GM15510 (cell line): ENCODE results near the gene SOX6.

Experiments used
- POLR2A ChIP-seq: IDR thresholded peaks from 3 replicates; pipeline ENCODE4 v1.6.1; 2011; ENCODE audit warnings: borderline replicate concordance; ENCODE audit not compliant: insufficient read length; ENCODE audit errors: extremely low read depth

Gene SOX6

DNA sequence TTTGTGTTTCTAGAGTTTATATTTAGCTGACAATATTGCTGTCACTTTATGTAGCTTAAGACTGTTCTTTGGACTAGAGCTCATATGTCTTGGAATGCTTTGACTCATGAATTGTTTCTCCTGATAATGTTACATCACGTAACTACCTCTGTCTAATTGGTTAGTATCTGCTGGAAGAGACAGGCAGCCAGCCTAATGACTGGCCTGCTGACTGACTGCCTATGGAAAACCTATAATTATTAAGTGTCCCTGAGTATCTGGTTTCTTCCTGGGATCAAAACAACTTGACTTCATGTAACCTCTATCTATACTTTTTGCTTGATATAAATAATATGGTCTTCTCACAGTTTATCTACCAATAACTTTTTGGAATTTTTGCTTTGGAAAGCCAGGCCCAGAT, 9.4 kb downstream of the SOX6 start:
- TF ChIP-seq POLR2A: no peak

DNA sequence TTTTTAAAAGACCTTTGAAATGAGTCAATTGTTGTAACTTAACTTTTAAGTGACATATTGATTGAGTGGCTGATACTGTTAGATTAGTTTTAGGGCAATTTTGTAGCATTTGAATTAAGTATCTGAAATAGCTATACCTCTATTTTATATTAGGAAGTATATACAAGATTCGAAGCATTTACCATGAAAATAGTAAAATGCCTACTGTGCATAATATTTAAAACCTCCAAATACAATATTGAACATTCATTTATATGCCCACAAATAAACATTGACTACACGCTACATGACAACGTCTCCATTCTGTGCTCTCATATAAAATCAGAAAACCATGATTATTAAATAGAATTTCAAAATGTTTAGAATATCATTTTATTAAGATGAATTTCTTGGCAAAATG, 14.5 kb downstream of the SOX6 start:
- no peak for TF ChIP-seq POLR2A

DNA sequence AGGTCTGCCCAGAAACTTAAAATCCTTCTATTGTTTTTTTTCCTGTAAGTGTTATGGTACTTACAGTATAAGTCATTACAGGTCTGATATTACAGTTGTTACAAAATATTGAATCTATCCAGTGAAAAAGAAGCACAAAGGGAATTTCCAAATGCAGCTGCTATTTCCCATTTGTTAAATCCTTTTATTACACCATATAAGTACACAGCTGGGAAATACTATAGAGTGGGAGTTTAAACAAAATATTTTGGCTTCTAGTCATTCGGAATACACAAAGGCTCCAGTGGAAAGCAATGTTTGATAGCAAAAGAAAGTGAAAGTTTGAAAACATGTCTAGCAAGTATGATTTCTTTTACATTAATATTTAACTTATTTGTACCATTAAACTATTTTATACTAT, 18.0 kb downstream of the SOX6 start:
- TF ChIP-seq POLR2A: no peak

DNA sequence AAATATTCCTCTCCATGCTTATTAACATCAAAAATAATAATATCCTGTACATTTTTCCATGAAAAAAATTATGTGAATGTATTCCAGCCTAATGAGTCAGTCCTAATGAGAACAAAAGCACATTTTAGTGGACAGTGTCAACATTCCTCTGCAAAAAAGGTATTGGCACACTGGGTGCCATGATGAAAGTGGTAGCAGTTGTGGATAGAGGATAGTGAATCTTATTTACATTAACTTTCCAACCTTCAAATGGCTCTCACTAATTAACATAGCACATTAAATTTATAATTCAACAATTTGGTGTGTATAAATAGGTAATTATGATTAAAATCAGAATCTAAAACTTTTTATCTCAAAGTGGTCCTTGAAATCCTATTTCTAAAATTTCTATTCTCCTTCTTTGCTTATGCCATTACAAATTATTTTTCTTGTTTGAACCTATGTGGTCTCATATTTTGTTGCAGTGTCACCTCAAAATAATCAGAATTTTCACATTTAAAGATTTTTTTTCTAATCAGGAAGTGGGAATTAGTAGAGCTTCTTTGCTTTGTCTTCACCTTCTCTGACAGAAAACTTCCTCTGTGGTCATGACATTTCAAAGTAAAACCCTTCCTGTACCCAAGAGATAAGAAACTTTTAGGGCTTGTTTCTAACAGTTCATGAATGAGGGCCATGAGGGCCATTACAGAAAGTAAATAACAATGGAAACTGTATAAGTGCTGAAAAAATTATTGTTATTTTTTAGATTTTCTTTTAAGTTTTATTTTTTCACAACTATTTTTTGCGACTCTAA, 18.7 kb downstream of the SOX6 start:
- TF ChIP-seq POLR2A: no peak

DNA sequence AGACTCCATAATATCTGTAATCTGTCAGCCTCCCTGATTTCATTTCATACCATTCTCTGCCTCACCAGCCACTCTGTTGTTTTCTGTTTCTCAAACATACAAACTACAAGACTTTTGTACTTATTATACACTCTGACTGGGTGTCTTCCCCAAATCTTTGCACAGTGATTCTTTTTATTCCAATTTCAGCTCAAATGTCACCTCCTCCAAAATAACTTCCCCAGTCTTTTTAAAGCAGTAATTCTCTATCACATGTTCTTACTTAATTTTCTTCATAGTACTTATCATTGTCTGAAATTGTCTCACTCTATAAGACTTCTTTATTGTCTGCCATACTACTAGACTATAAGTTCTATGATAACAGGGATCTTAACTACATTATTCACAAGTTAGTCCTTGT, 19.6 kb downstream of the SOX6 start:
- TF ChIP-seq POLR2A: no peak

DNA sequence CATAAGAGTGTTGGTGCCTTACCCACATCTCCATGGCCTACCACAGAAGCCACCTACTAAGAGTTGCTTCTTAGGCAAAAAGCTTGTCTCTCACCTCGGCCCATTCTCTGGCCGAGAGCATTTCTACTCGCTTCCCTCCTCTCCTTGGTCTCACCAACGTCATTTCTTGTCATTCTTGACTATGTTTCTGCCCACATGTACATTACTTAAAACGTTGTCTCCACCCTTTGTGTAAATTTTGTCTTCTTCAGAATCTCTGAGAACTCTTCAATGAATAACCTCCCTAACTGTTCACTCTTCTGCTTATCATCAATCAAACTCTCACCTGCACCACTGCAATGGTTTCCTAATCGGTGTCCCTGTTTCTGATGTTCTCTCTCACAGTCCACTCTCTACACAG, 20.1 kb downstream of the SOX6 start:
- no peak for TF ChIP-seq POLR2A

DNA sequence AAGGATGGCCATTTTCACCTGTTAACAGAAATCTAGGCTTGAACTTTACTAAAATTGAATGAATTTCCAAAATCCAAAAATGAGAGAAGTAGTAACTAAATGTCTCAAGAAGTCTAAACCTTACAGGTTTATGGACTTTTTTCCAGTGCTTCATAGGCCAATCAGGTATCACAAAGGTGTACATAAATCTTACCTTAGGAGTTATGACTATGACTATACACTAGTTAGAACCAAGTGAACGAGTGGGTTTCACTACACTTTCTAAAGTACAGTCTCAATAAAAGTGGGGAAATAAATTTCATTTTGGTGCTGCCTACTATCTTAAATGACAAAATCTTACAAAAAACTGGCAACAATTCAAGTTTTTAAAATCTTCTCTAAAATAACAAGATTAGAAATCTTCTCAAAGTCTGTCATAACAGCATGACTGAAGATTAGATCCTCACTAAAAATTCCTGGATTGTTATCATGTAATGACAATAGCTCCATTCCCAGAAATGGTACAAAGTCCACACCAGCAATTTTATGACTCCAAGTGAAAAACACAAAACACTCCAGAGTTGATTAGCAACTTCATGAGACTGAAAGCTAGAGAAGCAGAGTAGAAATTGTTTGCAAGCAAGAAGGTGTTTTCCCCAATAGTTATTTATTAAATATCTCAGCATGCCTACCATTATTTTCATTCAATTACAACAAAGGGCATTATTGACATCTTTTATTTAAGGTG, 20.9 kb downstream of the SOX6 start:
- TF ChIP-seq POLR2A: no peak

DNA sequence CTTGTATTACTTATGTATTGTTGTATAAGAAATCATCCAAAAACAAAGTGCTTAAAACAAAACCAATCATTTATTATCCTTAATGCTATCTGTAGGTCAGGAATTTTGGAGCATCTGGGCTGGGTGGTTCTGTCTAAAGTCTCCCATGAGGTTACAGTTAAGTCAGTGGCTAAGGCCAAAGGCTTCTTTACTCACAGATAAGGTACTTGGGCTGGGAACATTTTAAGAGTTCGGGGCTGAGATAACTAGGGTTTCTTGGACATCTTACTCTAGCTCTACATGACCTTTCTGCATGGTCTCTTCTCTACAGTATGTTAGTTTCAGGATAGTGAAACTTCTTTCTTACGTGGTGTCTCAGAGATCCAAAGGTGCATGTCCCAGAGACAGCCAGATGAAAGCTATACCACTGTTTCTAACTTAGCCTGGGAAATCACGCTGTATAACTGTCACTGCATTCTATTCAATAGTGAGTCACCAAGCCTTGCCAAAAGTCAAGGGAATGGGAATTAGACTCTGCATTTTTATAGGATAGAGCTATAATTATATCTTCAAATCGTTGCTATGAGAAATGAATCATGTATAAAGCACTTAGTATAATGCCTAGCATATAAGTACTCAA, 29.6 kb downstream of the SOX6 start:
- no peak for TF ChIP-seq POLR2A

DNA sequence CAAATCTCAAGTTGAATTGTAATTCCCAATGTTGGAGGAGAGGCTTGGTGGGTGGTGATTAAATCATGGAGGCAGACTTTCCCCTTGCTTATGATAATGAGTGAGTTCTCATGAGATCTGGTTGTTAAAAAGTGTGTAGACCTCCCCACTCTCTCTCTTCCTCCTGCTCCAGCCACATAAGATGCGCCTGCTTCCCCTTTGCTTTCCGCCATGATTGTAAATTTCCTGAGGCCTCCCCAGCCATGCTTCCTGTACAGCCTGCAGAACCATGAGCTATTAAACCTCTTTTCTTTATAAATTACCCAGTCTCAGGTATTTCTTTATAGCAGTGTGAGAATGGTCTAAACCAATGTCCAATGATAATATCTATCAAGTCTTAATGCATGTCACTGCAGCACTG, 34.2 kb downstream of the SOX6 start:
- no peak for TF ChIP-seq POLR2A

DNA sequence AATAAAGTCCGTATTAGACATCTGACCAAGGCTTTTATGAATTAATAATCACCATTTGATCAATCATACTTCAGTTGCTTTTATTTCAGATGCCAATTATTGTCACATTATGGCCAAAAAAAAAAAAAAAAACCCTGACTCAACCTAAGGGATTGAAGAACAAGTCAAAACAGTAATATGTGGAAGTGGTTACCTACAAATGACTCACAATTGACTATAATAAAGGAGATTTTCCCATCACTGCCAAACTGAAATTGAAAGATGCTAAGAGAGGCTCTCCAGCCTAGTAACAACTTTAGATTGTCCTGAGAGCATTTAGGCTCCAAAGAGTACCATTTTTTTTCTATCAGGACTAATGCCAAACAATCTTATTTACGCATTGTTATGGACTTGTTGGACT, 35.2 kb downstream of the SOX6 start:
- no peak for TF ChIP-seq POLR2A

DNA sequence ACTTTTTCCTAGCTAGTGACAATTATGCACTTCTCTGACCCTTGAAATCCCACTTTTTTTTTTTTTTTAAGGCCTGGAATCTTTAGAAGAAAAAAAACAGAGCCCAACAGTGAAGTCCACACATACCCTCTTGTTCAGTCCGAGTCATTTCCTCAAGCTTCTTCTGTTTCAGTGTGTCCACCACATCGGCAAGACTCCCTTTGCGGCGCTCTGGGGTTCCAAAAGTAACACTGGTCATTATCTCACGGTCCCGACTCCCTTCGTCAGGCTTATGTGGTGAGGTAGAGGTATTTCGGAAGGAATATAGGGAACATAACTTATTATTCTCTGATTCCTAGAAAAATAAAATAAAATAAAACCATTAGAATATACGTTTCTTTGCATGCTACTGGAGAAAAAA, 38.0 kb downstream of the SOX6 start:
- TF ChIP-seq POLR2A: no peak

DNA sequence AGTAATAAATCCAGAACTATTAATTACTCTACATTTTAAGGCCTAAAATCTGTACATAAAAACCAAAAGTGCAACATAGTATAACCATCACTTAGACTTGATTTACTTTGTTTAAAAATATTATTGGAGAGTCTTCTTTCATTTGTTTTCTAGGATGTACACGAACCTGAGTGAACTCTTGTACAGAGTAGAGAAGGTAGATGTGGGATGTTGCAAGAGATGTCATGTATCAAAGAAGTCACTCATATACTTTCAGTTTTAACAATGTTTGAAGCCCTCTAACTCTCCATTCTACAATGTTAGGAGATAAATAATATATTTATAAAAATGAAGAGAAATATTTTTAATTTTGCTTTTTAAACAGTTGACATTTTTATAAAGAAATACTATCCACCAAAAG, 38.6 kb downstream of the SOX6 start:
- no peak for TF ChIP-seq POLR2A

DNA sequence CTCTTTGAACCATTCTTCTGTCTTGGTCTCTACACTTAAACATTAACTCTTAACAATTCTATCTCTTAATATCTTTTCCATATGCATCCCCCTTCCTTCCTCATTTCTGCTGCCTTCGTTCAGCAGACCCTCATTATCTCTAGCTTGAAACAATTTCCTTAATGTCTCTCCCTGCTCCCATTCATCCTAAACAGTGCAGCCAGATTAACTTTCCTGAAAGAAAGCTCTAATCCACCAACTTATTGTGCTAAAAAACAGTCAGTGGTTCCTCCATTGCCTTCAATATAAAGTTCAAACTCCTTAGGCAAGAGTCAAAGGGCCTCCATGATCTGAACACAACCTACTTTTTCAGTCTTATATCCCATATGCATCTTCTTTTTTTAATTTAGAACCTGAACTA, 42.5 kb downstream of the SOX6 start:
- TF ChIP-seq POLR2A: no peak

DNA sequence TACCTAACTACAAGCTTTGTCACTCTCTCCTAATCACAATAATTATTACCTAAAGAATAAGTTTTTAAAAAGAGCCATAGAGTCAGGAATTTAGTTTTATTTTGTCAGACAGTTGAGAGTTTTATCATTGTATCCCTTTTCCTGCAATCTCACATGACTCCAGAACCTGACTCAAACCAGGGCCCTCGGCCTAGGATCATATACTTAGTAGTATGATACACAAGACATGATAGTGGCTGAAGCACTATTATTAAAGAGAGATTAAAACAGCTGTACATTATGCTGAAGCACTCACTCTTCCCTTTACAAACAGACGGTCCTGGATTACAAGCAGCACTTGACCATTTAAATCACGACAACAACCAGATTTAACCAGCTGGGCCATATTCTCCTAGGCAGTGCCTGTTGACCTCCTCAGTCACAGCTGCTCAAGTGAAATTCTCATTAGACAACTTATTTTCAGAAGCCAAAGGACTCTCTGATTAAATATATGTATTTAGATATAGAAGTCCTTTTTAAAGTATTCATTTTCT, 44.0 kb downstream of the SOX6 start:
- no peak for TF ChIP-seq POLR2A

DNA sequence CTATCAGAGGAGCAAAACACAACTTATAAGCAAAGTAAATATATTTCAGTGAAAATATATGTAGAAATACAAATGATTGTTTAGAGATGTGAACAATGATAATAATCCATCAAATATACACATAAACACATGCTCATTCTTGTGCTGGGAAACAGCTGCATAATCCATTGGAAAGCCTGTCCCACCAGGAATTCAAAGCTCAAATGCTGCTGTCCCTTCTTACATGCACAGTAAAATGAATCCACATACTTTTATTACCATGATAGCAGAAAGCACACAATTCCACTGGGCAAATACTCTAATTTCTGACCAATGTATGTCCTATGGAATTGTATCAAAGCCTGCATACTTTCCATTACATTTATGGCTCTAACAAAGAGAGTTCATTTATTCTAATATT, 44.5 kb downstream of the SOX6 start:
- TF ChIP-seq POLR2A: no peak
